Measurements from ENCODE around the gene CUL1.

DNA sequence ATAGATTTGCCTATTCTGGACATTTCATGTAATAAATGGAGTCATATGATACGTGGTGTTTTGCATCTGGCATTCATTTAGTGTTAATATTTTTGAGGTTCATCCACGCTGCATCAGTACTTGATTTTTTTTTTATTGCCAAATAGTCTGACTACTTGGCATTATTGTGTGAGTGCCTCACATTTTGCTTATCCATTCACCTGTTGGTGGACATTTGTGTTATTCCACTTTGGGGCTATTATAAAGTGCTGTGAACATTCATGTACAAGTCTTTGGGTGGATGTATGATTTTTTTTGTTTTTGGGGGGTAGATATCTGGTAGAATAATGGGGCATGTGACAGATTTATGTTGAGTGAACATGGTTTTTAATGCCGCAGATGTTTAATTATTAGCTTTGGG is 19.7 kb downstream of the CUL1 start:
- TF ChIP-seq, protein P1, sequence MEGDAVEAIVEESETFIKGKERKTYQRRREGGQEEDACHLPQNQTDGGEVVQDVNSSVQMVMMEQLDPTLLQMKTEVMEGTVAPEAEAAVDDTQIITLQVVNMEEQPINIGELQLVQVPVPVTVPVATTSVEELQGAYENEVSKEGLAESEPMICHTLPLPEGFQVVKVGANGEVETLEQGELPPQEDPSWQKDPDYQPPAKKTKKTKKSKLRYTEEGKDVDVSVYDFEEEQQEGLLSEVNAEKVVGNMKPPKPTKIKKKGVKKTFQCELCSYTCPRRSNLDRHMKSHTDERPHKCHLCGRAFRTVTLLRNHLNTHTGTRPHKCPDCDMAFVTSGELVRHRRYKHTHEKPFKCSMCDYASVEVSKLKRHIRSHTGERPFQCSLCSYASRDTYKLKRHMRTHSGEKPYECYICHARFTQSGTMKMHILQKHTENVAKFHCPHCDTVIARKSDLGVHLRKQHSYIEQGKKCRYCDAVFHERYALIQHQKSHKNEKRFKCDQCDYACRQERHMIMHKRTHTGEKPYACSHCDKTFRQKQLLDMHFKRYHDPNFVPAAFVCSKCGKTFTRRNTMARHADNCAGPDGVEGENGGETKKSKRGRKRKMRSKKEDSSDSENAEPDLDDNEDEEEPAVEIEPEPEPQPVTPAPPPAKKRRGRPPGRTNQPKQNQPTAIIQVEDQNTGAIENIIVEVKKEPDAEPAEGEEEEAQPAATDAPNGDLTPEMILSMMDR (IDR thresholded peaks at IDR 0.05), result no peak
- no peak for TF ChIP-seq ZFX (IDR thresholded peaks at IDR 0.05; ENCODE audit: borderline replicate concordance)
